ENCODE data around the gene NEUROD2.
A peak's percentile ranks its signal among the peaks of the same experiment; 100 is the strongest.

NEUROD2 gene

DNA sequence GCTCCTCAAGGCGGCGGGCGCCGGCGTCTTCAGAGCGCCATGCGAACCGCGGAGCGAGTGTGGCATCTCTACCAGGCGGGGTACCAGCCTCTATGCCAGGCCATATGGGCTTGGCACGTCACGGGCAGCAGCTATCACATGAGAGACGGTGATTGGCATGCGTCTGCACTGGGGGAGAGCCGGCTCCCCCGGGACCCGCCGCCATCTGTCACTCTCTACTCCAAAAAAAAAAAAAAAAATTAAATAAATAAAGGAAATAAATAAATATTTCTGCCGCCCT is at the start of gene NEUROD2:
Gene NEUROD2 (minus strand): TSS at position 70 of the 280 bp plus-strand sequence. CDS start 1,321 bp downstream, outside the sequence.
- peak; percentile 76 for DNase-seq

DNA sequence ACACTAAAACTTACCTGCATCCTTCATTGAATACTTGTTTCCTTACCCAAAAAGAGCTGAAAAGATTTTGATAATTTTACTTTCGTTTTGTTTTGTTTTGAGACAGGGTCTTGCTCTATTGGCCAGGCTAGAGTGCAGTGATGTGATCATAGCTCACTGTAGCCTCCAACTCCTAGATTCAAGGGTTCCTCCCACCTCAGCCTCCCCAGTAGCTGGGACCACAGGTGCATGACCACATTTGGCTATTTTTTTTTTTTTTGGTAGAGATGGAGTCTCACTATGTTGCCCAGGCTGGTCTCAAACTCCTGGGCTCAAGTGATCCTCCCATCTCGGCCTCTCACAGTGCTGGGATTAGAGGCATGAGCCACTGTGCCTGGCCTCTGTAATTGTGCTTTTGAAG is 47.4 kb upstream of the NEUROD2 start:
- DNase-seq: no peak

DNA sequence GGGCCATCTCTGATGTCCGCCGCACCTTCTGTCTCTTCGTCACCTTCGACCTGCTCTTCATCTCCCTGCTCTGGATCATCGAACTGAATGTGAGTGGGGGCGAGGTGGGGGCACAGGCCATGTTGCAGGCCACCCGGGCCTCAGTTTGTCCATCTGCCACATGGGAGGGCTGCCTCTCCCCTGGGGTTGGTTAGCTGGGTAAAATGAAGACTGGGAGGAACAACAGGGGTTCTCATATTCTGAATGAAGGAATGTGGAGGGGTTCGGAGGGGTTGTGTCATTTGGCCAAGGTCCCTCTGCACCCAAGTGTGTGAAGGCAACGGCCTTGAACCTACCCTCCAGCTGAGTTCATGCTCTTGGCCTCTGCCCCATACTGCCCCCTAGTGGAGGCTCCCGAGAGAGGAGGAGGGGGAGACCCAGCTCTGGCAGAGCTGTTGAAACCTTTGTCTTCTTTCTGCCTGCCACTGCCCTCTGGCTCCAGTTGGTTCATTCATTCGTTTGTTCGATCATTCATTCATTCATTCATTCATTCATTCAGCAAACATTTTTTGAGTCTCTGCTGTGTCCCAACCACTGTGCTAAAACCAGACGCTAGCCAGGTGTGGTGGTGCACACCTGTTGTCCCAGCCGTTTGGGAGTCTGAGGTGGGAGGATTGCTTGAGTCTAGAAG is 46.1 kb upstream of the NEUROD2 start:
- no peak for DNase-seq

DNA sequence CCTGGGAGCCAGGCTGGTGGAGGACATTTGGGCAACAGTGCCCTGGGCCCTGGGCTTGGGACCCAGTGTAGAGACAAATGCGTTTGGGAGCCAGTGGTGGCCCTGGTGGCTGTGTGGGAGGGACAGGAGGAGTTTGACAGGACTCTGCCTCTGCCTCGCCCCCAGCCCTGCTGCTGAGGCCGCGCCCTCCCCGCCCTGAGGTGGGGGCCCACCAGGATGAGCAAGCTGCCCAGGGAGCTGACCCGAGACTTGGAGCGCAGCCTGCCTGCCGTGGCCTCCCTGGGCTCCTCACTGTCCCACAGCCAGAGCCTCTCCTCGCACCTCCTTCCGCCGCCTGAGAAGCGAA is 45.6 kb upstream of the NEUROD2 start:
- no peak for DNase-seq

DNA sequence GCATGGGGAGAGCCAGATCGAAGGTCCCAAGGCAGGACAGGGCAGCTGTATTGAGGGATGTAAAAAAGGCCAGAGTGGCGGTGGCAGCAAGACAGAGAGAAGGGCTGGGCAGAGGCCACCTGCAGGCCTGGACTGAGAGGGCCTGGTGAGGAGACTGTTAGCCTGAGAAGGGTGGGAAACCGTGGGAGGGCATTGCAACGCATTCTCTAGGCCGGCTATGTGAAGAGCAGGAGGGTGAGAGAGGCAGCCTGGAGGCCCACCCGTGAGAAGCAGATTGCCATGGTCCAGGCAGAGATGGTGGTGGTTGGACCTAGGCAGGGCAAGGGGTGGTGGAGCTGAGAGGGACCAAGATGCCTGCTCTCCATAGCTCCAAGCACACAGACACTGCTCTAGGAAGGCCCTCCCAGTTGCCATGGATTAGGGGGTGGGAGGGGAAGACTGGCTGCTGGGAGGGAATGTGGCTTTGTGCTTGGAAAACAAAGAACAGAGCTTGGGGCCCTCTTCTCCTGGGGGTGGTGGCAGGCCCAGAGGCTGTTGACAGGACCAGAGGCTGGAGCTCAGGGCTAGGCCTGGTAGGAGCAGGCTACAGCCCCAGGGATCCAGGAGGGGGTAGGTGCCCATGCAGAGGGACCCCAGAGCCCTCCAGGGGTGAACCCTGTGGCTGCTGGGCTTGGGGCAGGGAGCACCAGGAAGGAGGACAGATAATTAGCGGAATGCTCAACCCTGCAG is 45.0 kb upstream of the NEUROD2 start:
- DNase-seq: no peak

DNA sequence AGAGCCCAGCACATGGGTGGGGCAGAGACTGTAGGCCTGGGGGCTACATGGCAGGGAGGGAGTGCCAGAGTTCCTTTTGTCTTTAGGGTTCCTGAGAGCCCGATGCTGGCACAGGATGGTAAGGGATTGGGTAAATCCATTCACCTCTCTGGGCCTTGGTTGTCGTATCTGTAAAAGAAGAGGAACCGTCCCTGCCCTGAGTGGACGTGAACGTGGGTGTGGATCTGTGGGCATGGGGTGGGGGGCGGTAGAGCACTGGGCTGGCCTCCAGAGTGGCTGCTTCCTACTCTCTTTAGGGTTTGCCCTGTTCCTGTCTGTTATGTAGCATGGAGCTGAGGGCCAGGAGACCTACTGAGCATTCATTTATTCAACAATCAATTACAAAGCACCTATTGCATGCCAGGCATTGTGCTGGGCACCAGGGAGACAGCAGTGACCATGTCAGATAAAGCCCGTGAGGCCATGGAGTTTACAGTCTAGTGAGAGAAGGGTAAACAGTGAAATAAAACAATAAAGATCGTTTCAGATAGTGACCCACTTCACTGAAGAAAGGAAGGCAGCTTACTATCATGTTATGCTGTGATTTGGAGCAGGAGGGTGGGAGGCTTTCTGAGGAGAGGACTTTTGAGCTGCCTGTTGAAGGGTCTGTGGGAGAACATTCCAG is 44.3 kb upstream of the NEUROD2 start:
- no peak for DNase-seq

DNA sequence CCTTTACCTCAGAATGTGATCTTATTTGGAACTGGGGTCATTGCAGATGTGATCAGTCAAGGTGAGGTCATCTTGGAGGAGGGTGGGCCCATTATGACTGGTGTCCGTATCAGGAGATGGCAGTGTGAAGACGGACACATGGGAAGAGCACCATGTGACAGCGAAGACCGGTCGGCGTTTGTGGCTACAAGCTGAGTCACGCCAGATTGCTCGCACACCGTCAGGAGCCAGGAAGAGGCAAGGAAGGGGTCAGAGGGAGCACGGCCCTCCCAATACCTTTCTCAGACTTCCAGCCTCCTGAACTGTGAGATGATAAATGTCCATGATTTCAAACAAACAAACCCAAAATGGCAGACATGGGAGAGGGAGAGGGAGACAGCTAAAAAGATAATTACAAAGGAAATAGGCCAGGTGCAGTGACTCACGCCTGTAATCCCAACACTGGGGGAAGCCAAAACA is 42.4 kb upstream of the NEUROD2 start:
- DNase-seq: no peak

DNA sequence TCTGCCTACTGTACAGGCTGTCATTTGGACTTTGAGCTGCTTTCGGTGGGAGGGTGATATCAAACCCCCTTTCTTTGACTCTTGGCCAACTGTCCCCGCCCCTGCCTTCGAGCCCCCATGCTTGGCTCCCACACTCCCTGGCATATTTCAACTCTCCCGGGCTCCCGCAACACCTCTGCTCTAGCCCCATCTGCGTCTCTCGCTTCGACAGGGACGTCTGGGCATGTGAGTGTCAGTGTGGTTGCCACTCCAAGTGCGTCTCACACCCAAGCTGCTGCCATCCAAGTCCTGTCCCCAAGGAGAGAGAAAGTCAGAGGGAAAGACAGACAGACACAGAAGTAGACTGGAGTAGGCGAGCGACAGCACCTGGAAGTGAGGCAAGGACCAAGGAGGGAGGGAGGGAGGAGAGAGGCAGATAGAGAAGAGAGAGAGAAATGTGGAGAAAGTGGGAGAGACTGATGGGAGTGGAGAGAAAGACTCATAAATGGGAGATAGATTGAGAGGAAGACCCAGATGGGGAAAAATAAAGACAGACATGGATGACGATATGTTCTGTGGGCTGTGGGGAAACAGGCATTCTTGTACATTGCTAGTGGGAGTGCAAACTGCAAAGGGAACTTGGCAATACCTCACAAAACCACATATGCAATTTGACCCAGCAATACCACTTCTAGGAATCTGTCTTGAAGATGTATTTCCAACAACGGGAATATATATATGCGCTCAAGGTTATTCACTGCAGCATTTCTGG is 41.1 kb upstream of the NEUROD2 start:
- DNase-seq: no peak

DNA sequence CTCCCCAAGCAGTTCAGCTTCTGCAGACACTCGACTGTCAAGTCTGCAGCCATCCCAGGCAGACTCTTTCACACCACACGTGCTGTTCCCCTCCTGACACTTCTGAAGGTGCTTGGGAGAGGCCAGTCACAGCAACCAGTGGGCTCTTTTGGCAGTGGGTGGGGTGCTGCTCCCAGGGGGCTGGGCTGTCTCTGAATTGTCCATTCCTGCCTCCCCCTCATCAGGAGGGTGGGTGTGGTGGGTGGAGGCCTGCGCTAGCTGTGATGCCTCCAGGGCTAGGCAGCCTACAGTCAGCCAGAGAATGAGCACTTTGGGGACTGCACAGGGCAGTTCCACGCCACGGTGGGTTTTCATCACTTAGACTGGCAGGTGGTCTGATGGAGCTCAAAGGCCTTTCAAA is 39.5 kb upstream of the NEUROD2 start:
- DNase-seq: no peak

DNA sequence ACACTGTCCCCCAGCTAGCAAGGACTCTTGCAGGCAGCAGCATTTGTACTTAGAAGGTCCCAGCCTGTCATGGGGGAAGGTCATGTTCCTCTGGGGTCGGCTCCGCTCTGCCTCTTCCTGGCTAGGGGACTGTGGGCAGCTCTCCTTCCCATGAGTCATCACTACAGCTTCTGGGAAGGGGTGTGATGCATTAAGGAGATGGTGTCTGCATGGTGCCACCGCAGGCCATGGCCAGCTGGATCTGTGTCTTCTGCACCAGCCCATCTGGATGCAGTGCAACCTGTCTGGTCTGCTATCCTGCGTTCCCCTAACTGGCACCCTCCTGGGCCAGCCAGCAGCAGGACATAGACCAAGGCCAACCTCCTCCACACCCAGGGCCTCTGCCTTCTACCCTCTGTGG is 35.6 kb upstream of the NEUROD2 start:
- DNase-seq: no peak

DNA sequence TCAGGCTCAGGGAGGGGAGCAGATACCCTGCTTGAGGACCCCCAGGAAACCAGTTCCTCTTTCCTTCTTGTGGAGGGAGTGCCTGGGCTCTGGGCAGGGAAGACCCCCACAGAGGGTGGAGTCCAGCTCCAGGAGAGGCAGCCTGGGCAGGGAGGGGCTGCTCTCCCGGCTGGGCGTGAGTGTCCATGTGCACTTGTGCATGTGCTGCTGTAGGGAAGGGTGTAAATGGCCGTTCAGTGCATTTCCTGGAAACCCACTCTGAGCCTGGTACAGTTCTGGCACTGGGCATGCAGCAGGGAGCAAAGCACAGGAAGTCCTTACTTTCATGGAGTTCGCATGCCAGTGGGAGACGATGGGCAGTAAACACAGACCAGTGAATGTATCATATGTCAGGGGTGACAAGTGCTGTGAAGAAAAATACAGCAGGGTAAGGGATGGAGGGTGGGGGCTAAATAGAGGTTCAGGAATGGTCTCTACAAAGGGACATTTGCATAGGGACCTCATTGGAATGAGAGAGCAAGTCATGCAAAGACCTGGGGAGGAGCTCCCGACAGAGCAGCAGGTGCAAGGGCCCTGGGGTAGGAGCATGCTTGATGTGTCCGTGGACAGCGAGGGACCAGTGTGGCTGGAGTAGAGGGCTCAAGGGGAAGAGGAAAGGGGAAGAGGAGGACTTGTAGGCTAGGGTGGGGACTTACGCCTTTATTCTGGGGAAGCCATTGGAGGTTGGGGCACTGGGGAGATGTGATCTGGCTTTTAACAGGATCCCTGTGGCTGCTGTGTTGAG is 34.8 kb upstream of the NEUROD2 start:
- no peak for DNase-seq

DNA sequence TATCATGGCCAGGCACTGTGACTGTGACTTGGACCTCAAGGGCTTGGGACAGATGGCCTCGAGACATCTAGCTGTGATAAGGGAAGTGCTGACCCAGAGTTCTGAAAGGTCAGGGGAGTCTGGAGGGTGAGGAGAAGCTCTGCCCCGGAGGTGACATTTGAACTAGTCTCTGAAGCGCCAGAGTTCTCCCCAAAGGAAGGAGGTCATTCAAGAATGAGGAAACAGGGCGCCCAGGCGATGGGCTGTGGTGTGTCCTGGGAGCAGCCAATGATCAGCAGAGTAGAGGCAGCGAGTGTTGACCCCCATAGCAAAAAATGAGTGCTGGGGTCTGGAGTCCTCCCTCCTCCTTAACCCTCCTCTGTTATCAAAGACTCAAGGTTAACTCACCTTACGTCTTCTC is 34.2 kb upstream of the NEUROD2 start:
- DNase-seq: no peak

DNA sequence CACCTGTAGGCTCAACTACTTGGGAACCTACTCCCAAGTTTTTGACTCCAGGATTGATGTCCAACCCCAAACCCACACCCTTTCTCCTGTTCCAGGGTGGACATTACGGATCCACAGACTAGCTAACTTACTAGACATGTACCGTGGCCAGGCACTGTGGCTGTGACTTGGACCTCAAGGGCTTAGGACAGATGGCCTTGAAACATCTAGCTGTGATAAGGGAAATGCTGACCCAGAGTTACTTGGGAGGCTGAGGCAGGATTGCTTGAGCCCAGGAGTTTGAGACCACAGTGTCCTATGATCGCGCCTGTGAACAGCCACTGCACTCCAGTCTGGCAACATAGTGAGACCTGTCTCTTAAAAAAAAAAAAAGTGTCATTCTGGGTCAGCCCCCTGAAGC is 33.4 kb upstream of the NEUROD2 start:
- no peak for DNase-seq

DNA sequence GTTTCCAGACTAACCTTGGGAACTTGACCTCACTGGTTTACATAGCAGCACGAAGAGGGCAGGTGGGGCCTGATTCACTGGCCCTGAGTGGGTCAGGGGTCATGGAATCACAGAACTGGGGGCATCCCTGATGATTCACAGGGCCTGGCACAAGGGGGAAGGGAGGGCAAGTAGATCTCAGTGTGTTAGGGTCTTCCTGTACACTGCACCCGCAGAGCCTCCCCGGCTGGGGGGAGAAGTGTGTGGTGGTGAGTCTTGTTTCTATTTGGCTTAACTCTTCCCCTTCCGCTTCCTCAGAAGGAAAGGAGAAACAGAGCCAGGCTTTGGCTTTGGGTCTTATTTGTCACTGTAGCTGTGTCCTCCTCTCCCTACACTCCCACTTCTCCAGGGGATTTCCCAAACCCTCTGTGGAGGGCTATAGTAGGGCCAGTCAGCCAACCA is 32.9 kb upstream of the NEUROD2 start:
- no peak for DNase-seq

DNA sequence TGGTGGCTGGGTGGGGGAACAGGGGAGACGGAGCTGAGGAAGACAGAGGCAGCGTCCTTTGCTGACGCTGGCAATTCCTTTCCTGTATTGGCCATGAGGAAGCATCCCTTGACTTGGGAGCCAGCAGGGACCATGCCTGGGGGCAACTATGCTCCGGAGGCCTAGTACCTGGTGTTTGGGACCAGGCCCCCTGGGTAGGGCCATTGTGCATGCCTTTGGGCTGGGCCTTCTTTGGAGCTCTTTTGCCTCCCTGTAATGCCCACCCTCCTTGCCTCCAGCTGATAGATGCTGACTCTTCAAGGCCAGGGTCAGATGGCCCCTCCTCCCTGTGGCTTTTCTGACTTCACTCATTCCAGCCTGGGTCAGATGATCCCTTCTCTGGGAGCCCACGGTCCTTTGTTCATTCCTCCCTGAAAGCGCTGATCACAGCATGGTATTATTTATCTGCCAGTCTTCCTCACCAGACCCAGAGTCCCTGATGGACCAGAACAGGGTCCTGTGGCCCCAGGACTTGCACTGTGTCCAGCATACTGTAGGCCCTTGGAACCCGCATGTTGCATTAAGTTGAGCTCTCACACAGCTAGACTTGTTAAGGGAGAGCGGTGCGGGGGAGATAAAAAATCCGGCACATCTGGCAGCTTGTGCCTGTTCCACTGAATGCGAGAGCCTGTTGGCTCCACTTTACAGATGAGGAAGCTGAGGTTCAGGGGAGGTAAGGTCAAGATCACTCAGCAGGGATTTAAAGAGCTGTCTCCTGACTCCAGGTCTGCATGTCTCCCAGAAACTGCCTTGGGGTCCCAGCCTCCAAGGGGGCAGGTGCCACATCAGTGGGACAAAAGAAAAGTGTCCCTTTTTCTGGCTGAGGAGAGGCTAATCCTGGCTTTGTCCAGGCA is 32.1 kb upstream of the NEUROD2 start:
- DNase-seq: no peak

DNA sequence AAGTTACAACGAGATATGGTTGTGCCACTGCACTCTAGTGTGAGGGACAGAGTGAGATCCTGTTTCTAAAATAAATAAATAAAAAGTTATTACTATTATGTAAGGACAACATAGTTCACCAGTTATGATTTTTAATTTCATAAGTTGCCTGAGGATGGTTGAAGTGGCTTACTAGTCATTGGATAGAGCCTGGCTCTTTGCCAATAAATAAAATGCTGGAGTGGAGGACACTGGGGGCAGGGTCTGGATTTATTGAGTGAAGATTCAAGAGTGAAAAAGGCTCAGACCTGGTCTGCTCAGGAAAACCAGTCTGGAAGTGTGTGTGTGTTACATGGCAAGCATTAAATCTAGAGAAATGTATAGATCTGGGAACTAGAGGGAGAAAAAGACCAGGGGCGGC is 31.3 kb upstream of the NEUROD2 start:
- DNase-seq: no peak

DNA sequence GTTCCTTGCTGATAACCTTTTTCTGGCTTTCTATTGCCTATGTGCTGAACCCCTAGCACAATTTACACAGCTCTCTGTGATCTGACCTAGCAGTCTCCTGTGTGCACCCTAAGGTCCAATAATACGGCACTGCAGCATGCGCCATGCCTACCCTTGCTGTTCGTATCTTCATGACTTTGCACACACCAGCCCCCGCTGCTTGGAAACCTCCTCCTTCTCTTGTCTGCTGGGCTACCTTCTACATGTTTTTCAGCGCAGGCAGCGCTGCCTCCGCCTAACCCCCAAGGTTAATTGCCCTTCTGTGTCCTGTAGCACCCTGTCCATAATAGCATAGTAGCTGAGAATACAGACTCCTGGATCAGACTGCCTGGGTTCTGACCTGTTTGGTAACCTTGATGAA is 30.6 kb upstream of the NEUROD2 start:
- no peak for DNase-seq

DNA sequence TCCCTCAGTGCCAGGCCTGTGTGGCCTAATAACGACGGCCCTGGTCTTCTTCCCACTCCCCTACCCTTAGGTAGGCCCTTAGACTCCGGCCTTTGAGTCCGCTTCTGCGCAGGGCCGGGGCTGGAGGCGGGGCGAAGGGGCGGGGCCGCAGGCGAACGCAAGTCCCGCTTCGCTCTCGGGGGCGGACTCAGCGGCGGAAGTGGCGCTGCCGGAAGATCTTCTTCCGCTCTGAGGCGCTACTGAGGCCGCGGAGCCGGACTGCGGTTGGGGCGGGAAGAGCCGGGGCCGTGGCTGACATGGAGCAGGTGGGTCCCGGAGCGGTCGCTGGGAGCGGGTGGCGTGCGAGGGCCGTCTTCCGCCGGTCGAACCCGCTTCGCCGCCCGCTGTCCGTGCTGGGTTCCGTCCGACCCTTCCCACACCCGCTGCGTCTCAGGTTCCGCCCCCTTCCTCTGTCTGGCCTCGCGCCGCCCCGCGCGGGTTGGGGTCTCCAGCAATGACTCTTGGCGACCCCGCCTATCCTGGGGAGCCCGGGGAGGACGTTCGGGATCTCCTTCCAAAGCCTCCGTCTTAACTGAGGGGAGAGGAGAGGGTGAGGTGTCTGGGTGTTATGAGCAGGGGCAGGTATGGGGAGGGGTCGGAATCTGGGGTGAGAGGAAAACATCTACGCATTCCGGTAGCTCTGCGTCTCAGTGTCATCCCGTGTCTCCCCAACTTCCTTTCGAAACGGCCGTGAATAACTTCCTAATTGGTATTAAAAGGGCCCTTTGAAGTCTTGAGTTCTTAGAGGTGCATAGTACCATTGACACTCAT is 29.4 kb upstream of the NEUROD2 start, which contains the start of gene STARD3:
Gene STARD3 (plus strand): TSS at position 218 of the 810 bp plus-strand sequence. CDS start 16,388 bp downstream, outside the sequence.
- no peak for DNase-seq

DNA sequence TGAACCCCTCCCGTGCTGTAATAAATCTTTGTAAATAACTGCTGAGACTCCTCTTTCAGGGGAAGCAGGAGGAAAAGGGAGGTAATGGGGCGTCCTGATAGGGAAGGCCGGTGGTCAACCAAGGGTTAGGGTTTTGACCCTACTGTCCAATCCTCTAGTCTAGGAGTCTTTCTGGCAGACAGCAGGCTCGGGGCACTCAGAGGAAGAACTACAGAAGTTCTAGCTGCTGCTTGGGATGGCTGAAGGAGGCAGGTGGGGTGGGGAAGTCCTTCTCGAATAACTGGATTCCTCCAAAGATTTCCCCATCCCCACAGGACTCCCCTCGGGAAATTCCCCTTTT is 28.8 kb upstream of the NEUROD2 start:
- no peak for DNase-seq

DNA sequence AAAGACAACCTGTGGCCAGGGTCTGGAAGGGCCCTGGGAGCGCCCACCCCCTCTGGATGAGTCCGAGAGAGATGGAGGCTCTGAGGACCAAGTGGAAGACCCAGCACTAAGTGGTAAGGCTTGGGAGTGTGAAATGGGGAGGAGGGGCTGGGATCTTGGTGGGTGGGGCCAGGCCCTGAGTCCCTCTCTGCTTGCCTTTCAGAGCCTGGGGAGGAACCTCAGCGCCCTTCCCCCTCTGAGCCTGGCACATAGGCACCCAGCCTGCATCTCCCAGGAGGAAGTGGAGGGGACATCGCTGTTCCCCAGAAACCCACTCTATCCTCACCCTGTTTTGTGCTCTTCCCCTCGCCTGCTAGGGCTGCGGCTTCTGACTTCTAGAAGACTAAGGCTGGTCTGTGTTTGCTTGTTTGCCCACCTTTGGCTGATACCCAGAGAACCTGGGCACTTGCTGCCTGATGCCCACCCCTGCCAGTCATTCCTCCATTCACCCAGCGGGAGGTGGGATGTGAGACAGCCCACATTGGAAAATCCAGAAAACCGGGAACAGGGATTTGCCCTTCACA is 28.0 kb upstream of the NEUROD2 start:
- no peak for DNase-seq
